DND-41 (cell line): ENCODE data around the gene TBC1D32.

Source experiments
- EZH2 ChIP-seq: IDR thresholded peaks from 3 replicates; pipeline ENCODE4 v1.6.1; 2012; ENCODE audit warnings: borderline replicate concordance, low read depth, mild to moderate bottlenecking, moderate library complexity, low read length, inconsistent platforms; ENCODE audit not compliant: severe bottlenecking
- TF ChIP-seq, protein P1 (sequence below): IDR thresholded peaks from 2 replicates; pipeline ENCODE4 v1.5.1; 2012; ENCODE audit warnings: borderline replicate concordance, low read length, moderate library complexity, mild to moderate bottlenecking; ENCODE audit not compliant: poor library complexity, severe bottlenecking; ENCODE audit errors: extremely low read depth

DNA sequence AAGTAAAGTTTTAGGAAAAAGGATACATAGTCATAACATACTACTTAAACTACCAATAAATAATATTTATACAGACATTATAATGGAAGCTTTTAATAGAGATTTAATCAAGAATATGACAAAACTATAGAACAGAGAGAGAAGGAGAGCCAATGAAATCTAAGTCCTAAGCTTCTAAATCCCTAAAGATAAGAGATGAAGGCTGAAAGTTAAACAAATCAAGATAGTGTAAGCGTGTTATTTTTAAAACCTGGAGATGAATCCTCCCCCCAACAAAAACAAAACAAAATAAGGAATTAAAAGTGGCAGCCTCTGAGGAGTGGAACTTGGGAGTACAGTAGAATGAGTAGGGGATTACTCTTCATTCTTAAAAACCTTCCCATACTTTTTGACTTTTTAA lies 145.9 kb downstream of the TBC1D32 start:
- TF ChIP-seq, protein P1, sequence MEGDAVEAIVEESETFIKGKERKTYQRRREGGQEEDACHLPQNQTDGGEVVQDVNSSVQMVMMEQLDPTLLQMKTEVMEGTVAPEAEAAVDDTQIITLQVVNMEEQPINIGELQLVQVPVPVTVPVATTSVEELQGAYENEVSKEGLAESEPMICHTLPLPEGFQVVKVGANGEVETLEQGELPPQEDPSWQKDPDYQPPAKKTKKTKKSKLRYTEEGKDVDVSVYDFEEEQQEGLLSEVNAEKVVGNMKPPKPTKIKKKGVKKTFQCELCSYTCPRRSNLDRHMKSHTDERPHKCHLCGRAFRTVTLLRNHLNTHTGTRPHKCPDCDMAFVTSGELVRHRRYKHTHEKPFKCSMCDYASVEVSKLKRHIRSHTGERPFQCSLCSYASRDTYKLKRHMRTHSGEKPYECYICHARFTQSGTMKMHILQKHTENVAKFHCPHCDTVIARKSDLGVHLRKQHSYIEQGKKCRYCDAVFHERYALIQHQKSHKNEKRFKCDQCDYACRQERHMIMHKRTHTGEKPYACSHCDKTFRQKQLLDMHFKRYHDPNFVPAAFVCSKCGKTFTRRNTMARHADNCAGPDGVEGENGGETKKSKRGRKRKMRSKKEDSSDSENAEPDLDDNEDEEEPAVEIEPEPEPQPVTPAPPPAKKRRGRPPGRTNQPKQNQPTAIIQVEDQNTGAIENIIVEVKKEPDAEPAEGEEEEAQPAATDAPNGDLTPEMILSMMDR, result no peak
- TF ChIP-seq EZH2, result no peak
